Naive B cell (primary cell): Measurements from ENCODE around the gene DSCAML1. TPM values are rescaled to one million over a fixed set of nuclear protein-coding genes. Genes with fewer than 3 reads are reported as not detected.
A peak's percentile ranks its signal among the peaks of the same experiment; 100 is the strongest.

Source experiments
- ATAC-seq, 2 donors: fragments of 150-1000 bp; cut with Tn5 transposase; 2 replicates each; pipeline ENCODE4 v1.10.0; 2021; ENCODE audit warnings: low read depth in 2 of 2, mild to moderate bottlenecking in 2 of 2, moderate library complexity in 2 of 2
- DNase-seq: peaks from one replicate; pipeline ENCODE4 v3.0.0; 2022
- H3K27ac Mint-ChIP-seq, 6 donors: one replicate each; pipeline ENCODE4 v1.8.0; 2020 to 2022; ENCODE audit warnings: mild to moderate bottlenecking in 6 of 6, mixed read lengths in 6 of 6, moderate library complexity in 5 of 6, inconsistent platforms in 2 of 6
- H3K27me3 Mint-ChIP-seq, 3 donors: one replicate each; pipeline ENCODE4 v1.8.0; 2021 to 2022; ENCODE audit warnings: mixed read lengths in 3 of 3, mild to moderate bottlenecking in 1 of 3
- H3K36me3 Mint-ChIP-seq, 2 donors: one replicate each; pipeline ENCODE4 v1.8.0; 2020 to 2022; ENCODE audit warnings: mixed read lengths in 2 of 2, inconsistent platforms in 1 of 2, mild to moderate bottlenecking in 1 of 2
- H3K4me1 Mint-ChIP-seq, 3 donors: one replicate each; pipeline ENCODE4 v1.8.0; 2020 to 2022; ENCODE audit warnings: mixed read lengths in 3 of 3, inconsistent platforms in 1 of 3, mild to moderate bottlenecking in 1 of 3, moderate library complexity in 1 of 3
- H3K4me3 Mint-ChIP-seq, 8 donors: one replicate each; pipeline ENCODE4 v1.8.0; 2020 to 2022; ENCODE audit warnings: mild to moderate bottlenecking in 8 of 8, mixed read lengths in 8 of 8, moderate library complexity in 8 of 8, inconsistent platforms in 2 of 8
- H3K9me3 Mint-ChIP-seq, 7 donors: one replicate each; pipeline ENCODE4 v1.8.0; 2020 to 2022; ENCODE audit warnings: mixed read lengths in 7 of 7, mild to moderate bottlenecking in 5 of 7, inconsistent platforms in 2 of 7, moderate library complexity in 1 of 7
- polyA plus RNA-seq, 6 donors: library from polyadenylated mRNA; unstranded; fragments of 300-500 nt; fragmentation: Illumina TruSeq; gene quantifications; one replicate each; pipeline ENCODE4 v1.2.3, GENCODE V29; 2021; ENCODE audit warnings: low read depth in 6 of 6

Gene DSCAML1
- polyA plus RNA-seq, 6 donors from 2014 or later: 0.03 to 0.25 (median 0.11) TPM; not detected in 3

- ATAC-seq: no peak
- H3K27ac Mint-ChIP-seq: no peak overlapping the region
- no peak overlapping the region for H3K4me3 Mint-ChIP-seq
- peak; percentile 1 for DNase-seq
- H3K27me3 Mint-ChIP-seq: peaks cover 16 to 19% (median 18%) of the 10 kb centered on the region in 3 donors
- H3K9me3 Mint-ChIP-seq: peaks cover 0 to 7% (median 0%) of the 10 kb centered on the region in 7 donors
- H3K4me1 Mint-ChIP-seq: peaks cover 0 to 2% (median 0%) of the 10 kb centered on the region in 3 donors
- H3K36me3 Mint-ChIP-seq: no peaks in the 10 kb centered on the region
These were observed 261.7 kb downstream of the DSCAML1 start for GRCh38 chr11:117535201-117535849.

- peaks cover 0 to 4% (median 2%) of the 10 kb centered on the region in 3 donors for H3K4me1 Mint-ChIP-seq
- no peak overlapping the region for H3K4me3 Mint-ChIP-seq
- peaks cover 8 to 27% (median 24%) of the 10 kb centered on the region in 3 donors for H3K27me3 Mint-ChIP-seq
These were observed 264.4 kb downstream of the DSCAML1 start for GRCh38 chr11:117532568-117532967.

GRCh38 chr11:117529816-117530215, 267.2 kb downstream of the DSCAML1 start:
- peak overlapping the region in 4 of 8 donors; percentile 16 to 87 (median 30) for H3K4me3 Mint-ChIP-seq
- no peak for ATAC-seq

More at GRCh38 chr11:117532568-117532967, 264.4 kb downstream of the DSCAML1 start:
- no peak overlapping the region for H3K27ac Mint-ChIP-seq
- no peaks in the 10 kb centered on the region for H3K36me3 Mint-ChIP-seq
- ATAC-seq (no peak), DNase-seq (no peak)
- H3K9me3 Mint-ChIP-seq: peaks cover 0 to 7% (median 0%) of the 10 kb centered on the region in 7 donors

GRCh38 chr11:117528097-117528721, 268.8 kb downstream of the DSCAML1 start:
- Mint-ChIP-seq H3K9me3 (no peaks in the 10 kb centered on the region), H3K36me3 (peaks cover 0 to 8% of the 10 kb centered on the region in 2 donors), H3K27me3 (peaks cover 3 to 24% (median 9%) of the 10 kb centered on the region in 3 donors), H3K4me1 (peaks cover 0 to 4% (median 0%) of the 10 kb centered on the region in 3 donors), H3K27ac (no peak overlapping the region), H3K4me3 (no peak overlapping the region)
- no peak for DNase-seq
- ATAC-seq: no peak

More at GRCh38 chr11:117529816-117530215, 267.2 kb downstream of the DSCAML1 start:
- H3K27ac Mint-ChIP-seq: no peak overlapping the region
- peaks cover 0 to 4% (median 0%) of the 10 kb centered on the region in 3 donors for H3K4me1 Mint-ChIP-seq
- no peak for DNase-seq
- peaks cover 0 to under 1% (median 0%) of the 10 kb centered on the region in 7 donors for H3K9me3 Mint-ChIP-seq
- peaks cover 5 to 24% (median 9%) of the 10 kb centered on the region in 3 donors for H3K27me3 Mint-ChIP-seq
- peaks cover 0 to 7% of the 10 kb centered on the region in 2 donors for H3K36me3 Mint-ChIP-seq

- Mint-ChIP-seq H3K27ac (no peak overlapping the region), H3K4me3 (no peak overlapping the region), H3K9me3 (no peaks in the 10 kb centered on the region), H3K4me1 (peaks cover 0 to 4% (median 0%) of the 10 kb centered on the region in 3 donors), H3K36me3 (peaks cover 0 to 8% of the 10 kb centered on the region in 2 donors), H3K27me3 (peaks cover 3 to 19% (median 9%) of the 10 kb centered on the region in 3 donors)
- no peak for ATAC-seq
- DNase-seq: no peak
These were observed 269.7 kb downstream of the DSCAML1 start for GRCh38 chr11:117527271-117527670.

- H3K9me3 Mint-ChIP-seq: no peaks in the 10 kb centered on the region
- peak overlapping the region in 1 of 6 donors; percentile 15 for H3K27ac Mint-ChIP-seq
- peaks cover 0 to 4% (median 0%) of the 10 kb centered on the region in 3 donors for H3K4me1 Mint-ChIP-seq
- DNase-seq: no peak
- H3K36me3 Mint-ChIP-seq: peaks cover 0 to 8% of the 10 kb centered on the region in 2 donors
- ATAC-seq: no peak
- H3K27me3 Mint-ChIP-seq: peaks cover 3 to 13% (median 9%) of the 10 kb centered on the region in 3 donors
- no peak overlapping the region for H3K4me3 Mint-ChIP-seq
These were observed 271.0 kb downstream of the DSCAML1 start for GRCh38 chr11:117525866-117526542.

- H3K4me1 Mint-ChIP-seq: no peaks in the 10 kb centered on the region
- no peaks in the 10 kb centered on the region for H3K9me3 Mint-ChIP-seq
- no peak overlapping the region for H3K4me3 Mint-ChIP-seq
- H3K36me3 Mint-ChIP-seq: peaks cover 0 to 8% of the 10 kb centered on the region in 2 donors
- ATAC-seq: no peak
- H3K27ac Mint-ChIP-seq: no peak overlapping the region
- peaks cover 2 to 7% (median 3%) of the 10 kb centered on the region in 3 donors for H3K27me3 Mint-ChIP-seq
- DNase-seq: no peak
These were observed 272.4 kb downstream of the DSCAML1 start for GRCh38 chr11:117524468-117525183.

GRCh38 chr11:117523680-117524079, 273.3 kb downstream of the DSCAML1 start:
- H3K27ac Mint-ChIP-seq: no peak overlapping the region
- DNase-seq: no peak
- H3K36me3 Mint-ChIP-seq: peaks cover 0 to 8% of the 10 kb centered on the region in 2 donors
- no peak overlapping the region for H3K4me3 Mint-ChIP-seq
- no peaks in the 10 kb centered on the region for H3K4me1 Mint-ChIP-seq
- H3K27me3 Mint-ChIP-seq: peaks cover 0 to 6% (median 3%) of the 10 kb centered on the region in 3 donors
- no peak for ATAC-seq
- no peaks in the 10 kb centered on the region for H3K9me3 Mint-ChIP-seq

- peaks cover 0 to 3% (median 0%) of the 10 kb centered on the region in 3 donors for H3K27me3 Mint-ChIP-seq
- peaks cover 0 to 8% of the 10 kb centered on the region in 2 donors for H3K36me3 Mint-ChIP-seq
- no peak overlapping the region for H3K27ac Mint-ChIP-seq
- H3K4me1 Mint-ChIP-seq: no peaks in the 10 kb centered on the region
- ATAC-seq (no peak), DNase-seq (no peak)
- no peak overlapping the region for H3K4me3 Mint-ChIP-seq
- no peaks in the 10 kb centered on the region for H3K9me3 Mint-ChIP-seq
These were observed 275.0 kb downstream of the DSCAML1 start for GRCh38 chr11:117521974-117522373.

- Mint-ChIP-seq H3K36me3 (peaks cover 0 to 8% of the 10 kb centered on the region in 2 donors), H3K4me3 (no peak overlapping the region), H3K27ac (no peak overlapping the region), H3K9me3 (no peaks in the 10 kb centered on the region), H3K27me3 (peaks cover 0 to 3% (median 0%) of the 10 kb centered on the region in 3 donors), H3K4me1 (no peaks in the 10 kb centered on the region)
- no peak for ATAC-seq
- DNase-seq: no peak
These were observed 276.1 kb downstream of the DSCAML1 start for GRCh38 chr11:117520966-117521365.

GRCh38 chr11:117520201-117520600, 276.8 kb downstream of the DSCAML1 start:
- no peaks in the 10 kb centered on the region for H3K27me3 Mint-ChIP-seq
- DNase-seq: no peak
- H3K4me1 Mint-ChIP-seq: no peaks in the 10 kb centered on the region
- H3K27ac Mint-ChIP-seq: no peak overlapping the region
- H3K36me3 Mint-ChIP-seq: peaks cover 0 to 4% of the 10 kb centered on the region in 2 donors
- no peak overlapping the region for H3K4me3 Mint-ChIP-seq
- no peak for ATAC-seq
- no peaks in the 10 kb centered on the region for H3K9me3 Mint-ChIP-seq

- no peaks in the 10 kb centered on the region for H3K9me3 Mint-ChIP-seq
- H3K27me3 Mint-ChIP-seq: no peaks in the 10 kb centered on the region
- H3K4me1 Mint-ChIP-seq: no peaks in the 10 kb centered on the region
- no peak for DNase-seq
- no peak overlapping the region for H3K4me3 Mint-ChIP-seq
- ATAC-seq: no peak
- no peaks in the 10 kb centered on the region for H3K36me3 Mint-ChIP-seq
- H3K27ac Mint-ChIP-seq: no peak overlapping the region
These were observed 277.4 kb downstream of the DSCAML1 start for GRCh38 chr11:117519590-117519989.

GRCh38 chr11:117519170-117519569, 277.8 kb downstream of the DSCAML1 start:
- Mint-ChIP-seq H3K9me3 (no peaks in the 10 kb centered on the region), H3K27me3 (peaks cover 0 to 2% (median 0%) of the 10 kb centered on the region in 3 donors), H3K27ac (no peak overlapping the region), H3K36me3 (no peaks in the 10 kb centered on the region), H3K4me1 (peaks cover 0 to under 1% (median 0%) of the 10 kb centered on the region in 3 donors), H3K4me3 (no peak overlapping the region)
- DNase-seq (no peak), ATAC-seq (no peak)
